Stimulated activated CD8-positive, alpha-beta memory T cell treated with anti-CD3 and anti-CD28 coated beads, Interleukin-7, amount 100 ng/mL, for 1 hour (primary cell): ENCODE results near the gene SLC6A20.

Experiments
- DNase-seq, 2 donors: peaks; one replicate each; pipeline ENCODE4 v3.0.0-alpha.2; 2020; ENCODE audit warnings: low read depth in 2 of 2

SLC6A20 gene

DNA sequence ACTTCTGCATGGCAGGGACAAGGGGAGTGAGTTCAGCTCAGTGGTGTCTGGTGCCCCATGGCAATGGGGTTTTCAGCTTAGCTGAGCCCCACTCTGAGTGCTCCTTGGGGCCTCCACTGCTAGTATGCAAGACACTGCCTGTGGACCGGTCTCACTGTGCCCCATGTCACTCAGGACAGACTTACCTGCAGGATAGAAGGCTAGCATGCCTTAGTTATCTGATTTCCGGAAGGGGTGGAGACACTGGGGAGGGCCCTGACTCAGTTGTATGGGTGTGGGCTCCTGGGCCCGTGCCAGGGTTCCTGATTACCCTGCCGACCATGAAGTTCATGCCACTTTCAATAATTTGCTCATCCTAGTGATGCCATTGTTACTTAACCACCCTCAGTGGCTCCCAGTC is 4.3 kb upstream of the SLC6A20 start:
- DNase-seq, result no peak

DNA sequence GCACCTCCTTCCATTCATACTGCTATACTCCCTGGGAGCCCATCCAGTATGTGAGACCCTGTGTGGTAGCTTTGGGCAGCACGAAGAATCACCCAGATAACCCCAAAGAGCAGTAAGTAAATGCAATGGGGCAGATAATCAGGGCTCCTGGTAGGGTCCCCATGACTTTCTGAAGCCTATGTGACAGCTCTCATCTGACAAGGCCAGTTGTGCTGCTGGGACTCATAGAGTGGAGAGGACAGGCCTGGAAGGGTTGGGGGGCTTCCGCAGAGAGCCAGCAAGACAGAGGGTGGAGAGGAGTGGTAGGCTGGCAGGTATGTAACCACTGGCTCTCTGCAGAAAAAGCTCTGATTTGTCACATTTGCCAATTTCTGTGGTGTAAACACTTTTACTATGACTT is 3.2 kb upstream of the SLC6A20 start:
- DNase-seq, result no peak

DNA sequence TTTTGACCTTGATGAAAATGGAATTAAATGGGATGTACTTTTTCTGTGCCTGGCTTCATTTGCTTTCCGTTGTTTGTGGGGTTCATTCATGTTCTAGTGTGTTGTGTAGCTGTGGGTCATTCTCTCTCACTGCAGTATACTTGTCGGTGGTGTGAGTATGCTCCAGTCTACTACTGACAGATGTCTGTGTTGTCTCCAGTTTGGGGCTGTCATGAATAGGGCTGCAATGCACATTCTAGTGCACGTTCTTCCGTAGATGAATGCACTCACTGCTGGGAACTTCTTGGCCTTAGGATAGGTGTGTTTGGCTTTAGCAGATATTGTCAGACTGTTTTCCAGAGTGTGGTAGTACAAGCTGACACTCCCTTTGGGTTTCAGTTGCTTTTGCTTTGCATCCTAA is 1.7 kb upstream of the SLC6A20 start:
- no peak for DNase-seq

DNA sequence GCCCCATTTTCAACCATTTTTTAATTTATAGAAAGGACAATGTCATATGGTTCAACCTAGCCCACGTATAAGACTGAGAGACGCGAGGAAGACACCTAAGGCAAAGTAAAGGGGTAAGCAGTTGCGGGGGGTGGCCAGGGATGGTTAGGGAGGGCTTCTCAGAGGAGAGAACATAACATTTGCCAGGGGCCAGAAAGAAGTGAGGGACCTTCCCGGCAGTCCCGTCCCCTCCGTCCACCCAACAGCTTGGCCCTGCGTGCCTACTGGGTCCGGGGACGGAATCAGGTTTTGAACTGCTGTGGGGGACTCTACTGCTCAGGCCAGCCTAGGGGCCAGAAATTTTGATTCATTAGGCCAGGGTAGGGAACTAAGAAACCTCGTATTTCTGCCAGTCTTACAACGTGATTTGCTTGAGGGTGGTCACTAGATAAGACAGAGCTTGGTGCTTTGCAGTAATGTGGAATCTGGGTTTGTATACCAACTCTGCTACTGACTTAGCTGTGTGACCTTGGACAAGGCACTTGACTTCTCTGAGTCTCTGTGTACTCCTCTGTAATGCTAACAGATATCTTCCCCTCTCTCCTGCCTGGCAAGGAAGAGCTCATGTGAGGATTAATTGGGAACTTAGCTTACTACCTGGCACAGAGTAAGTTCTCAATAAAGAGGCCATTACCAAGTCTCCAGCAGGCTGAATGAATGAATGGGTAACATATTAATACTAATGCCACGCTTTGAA is 734 bp upstream of the SLC6A20 start:
- DNase-seq, result no peak

DNA sequence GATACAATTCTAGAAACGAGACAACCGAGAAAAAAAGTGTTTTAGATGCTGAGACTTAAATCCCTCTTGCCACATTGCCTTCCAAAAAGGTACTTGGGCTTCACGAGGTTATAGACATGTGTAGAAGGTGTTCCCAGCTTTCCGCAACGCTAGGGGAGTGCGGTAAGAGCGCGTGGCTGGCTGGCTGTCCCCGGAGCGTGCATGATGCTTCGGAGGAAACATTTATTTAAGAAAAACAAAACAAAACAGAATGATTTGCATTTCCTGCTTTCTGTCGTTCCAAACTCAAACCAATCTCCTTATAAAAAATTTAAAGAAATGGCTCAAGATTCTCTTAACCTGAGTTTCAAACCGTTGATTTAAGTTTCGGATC is 841 bp downstream of the SLC6A20 start:
- DNase-seq, result no peak

DNA sequence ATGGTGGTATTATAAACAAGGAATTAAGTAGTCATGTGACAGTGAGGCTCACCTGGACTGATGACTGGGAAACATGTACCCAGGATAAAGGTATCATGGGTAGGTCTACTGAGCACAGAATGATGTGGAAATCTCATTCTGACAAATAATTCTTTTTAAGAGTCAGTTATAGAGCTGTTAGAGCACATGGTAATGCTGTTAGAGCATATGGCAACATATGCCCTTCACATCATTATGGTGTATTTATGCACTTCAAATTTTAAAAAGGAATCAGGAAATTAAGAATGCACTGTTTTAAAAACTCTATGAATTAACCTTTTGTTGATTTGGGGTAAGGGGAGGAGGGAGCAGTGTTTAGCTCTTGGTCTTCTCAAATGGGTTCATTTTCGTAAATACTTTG is 1.7 kb downstream of the SLC6A20 start:
- no peak for DNase-seq

DNA sequence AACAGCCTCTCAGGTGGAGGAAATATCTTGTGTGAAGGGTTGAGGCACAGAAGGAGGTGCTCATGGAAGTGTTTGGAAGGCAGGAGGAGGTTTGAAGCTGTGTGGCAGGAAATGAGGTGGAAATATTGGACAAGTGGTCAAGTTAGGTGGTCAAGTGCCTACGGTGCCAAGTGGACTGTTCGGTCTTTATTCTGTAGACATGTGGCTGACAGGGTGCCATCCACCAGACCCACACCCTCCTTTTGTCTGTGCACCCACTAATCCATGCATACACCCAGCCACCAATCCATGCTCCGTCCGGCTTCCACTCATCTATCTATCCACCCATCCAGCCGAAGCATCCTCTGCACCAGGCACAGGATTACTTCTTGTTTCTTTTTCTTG is 2.2 kb downstream of the SLC6A20 start:
- no peak for DNase-seq

DNA sequence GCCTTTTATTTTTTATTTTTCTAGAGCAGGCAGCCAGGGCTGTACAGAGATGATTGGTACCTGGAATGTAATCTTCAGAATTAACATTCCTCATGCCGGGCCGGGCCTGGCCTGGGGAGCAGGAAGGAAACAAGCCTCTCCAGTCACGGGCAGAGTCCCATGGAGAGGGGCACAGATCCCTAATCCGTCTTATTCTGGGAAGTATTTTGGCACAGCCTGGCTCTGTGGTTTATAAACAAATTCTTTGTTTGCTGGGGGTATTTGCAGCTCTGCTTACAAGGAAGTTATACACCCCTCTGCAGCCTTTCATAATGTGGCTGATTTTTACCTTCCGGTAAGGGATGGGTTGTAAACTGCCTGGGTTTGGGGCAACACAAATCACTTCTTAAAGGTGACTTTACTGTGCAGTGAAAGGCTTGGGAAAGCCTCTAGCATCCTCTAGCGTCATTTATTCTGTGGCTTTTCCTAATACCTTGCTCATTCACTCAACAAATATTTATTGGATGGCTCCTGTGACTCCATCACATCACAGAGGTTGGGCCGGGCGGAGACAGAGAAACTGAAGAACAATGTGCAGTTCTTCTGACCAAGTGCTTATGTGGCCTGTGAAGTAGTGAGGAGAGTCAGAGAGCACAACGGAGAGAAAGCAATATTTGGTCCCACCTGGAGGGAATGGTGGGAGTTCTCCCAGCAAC is 2.7 kb downstream of the SLC6A20 start:
- no peak for DNase-seq

DNA sequence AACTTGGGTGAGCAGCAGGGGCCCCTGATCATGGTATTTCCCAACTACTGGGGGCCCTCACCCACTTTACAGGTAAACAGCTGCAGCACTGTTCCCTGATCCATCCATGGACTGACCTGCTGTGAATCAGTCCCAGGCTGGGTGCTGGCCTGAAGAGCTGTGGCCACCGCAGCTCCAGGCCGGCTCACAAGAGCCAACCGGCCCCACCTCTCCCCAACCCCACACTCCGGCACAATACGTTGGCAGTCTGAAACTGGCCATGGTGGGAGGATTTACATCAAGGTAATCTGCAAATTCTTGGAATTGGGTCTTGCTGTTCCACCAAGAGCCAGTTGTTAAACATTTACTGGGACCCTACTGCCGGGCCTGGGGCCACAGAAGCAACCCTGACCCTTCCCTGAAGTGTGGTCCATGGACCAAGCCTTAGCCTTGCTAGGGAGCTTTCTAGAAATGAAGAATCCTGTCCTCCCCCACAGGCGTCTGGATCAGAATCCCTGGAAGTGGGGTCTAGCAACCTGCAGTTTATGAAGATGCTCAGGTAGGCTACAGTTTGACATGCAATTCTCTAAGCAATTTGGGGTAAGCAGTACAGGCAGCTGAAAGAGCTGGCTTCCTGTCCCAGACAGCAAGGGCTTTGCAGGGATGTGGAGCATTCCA is 3.7 kb downstream of the SLC6A20 start:
- DNase-seq, result no peak

DNA sequence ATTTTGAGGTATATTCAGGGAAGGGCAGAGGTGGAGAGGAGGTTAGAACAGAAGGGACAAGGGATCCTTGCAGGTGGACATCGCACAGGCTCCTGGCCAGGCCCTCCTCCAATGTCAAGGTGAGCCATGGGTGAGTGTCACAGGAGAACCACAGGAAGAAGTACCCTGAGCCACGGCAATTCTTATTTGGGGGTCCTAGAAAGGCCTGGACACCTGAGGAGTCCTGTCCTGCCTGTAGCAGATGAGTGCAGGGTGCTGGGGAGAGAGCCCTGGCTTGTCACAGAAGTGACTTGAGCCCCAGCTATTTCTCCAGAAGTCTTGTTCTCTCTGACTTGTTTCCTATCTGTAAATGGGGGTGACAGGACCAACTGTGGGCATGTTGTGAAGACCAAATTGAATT is 4.3 kb downstream of the SLC6A20 start:
- no peak for DNase-seq

DNA sequence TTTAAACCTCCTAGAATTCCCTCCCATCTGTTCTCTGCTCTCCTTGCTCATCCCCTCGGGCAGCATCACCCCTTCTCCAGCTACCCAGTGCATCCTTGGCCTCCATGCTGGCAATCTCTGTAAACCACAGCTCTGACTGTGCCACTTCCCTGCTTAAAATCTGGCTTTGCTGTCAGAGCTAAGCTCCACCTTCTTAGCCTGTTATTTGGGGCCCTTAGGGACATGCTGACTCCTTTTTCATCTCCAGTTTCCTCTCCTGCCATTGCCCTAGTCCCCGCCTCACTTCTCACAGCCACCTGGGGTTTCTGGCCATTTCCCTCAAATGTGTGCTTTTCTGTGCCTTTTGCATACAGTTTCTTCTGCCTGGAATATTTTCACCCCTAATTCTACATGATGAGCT is 5.7 kb downstream of the SLC6A20 start:
- DNase-seq, result no peak

DNA sequence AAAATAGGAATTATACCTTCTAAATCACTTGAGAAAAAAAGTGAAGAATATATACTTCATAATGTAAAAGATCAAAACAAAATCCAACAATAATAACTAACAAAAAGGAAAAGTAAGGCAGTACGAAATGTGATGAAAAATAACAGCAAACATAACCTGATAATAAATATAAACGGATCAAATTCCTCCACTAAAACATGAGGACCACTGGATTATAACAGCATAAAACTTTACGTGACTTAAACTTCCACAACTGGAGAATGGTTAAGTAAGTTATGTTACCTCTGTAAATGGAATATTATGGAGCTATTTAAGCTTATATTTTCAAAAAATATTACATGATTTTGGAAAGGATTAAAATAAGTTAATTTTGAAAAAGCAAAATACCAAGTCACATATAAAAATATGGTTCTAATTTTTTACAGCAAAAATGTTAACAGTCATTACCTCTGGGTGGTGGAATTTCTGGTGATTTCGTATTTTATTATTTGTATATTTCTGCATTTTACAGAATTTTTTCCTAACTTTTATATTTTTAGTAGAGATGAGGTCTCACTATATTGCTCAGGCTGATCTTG is 7.0 kb downstream of the SLC6A20 start:
- DNase-seq, result no peak

DNA sequence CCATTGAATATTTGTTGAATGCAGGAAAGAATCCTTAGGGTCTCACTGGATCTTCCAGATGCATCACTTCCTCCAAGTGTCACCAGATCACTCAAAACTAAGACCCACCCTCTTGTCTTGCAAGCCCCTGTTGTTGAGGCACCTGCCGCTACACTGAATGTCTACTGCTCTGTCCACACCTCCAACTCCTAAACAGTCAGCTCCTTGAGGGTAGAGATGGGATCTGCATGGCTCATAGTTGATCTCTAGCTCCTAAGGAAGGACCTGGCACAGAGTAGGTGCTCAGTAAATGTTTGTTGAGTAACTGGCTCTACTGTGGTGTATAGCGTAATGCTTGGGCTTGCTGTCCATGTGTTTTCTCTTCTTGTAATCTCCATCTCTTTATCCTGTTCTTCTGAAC is 8.8 kb downstream of the SLC6A20 start:
- DNase-seq, result no peak

DNA sequence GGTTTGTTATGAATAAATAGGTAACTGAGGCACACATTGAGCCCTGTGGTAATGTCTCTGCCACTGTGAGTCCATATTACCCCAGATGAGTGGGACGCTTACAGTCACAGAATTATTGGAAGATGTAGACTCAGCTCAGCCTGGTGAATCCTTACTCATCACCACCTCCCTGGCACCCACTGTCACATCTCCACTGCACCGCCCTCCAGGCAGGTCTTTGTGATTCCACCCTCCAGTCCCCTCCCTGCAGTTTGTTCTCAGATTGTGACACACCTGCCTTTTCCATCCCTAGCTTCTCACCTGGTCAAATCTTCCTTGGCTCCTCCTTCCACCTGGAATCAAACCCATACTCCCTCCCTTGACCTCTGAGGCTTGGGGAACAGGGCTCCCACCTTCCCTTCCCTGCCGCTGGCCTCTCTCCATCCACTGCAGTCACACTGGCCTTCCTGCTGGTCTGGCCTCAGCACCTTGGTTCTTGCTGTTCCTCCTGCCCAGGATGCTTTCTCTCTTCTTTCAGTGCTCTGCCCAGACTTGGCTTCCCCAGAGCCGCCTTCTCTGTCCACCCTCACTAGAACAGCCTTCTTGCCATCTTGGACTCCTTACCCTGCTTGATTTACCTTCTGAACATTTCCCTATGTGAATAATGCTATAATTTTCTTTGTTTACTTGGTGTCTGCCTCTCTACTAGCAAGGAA is 9.4 kb downstream of the SLC6A20 start:
- DNase-seq, result no peak

DNA sequence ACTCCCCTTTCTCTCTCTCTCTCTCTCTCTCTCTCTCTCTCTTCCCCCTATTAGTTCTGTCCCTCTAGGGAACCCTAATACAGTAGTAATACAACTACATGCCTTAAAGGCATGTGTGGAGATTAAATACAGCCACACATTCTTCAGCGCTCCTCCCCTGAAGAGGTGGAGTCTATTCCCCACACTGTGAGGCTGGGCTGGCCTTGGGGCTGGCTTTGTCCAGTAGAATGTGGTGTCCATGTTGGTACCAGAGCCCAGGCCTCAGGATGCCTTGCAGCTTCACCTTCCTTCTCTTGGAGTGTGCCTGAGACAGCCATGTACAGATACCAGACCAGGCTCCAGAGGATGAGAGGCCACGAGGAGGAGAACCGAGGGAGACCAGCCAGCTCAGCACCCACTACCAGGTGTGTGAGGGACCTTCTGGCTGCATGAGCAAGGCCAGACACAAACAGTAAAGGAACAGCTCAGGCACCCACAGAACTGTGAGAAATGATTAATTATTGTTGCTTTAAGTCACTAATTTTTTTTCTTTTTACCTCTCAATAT is 10.7 kb downstream of the SLC6A20 start:
- no peak for DNase-seq

DNA sequence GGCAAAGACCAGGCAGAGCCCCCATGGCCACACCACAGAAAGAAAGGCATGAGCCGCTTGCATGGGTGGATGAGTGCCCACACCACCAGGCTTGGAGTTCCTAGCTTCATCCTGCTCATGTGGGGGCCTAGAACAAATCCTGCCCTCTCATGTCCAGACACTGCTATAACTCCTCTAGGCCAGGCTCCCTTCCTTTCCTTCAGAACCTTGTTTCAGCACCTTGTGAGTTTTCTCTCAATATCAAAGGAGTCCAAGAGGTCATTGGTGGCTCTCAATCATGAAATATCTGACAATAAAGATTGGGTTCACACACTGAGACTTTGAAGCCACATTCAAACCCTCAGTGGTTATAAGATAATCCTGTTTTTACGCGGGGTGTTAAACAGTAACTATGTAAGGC is 12.7 kb downstream of the SLC6A20 start:
- DNase-seq, result no peak

DNA sequence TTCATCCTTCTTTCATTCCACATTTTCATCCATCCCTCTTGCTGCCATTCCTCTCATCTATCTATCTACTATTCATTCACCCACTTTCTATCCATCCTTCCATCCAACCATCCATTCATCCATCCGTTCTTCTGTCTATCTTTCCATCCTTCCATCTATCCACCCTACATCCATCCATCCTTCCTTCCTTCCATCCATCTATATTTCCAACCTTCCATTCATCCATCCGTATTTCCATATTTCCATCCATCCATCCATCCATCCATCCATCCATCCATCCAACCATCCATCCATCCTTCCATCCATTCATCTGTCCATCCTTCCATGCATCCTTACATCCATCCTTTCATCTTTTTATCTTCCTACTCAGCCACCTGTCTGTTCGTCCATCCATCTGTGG is 14.0 kb downstream of the SLC6A20 start:
- no peak for DNase-seq

DNA sequence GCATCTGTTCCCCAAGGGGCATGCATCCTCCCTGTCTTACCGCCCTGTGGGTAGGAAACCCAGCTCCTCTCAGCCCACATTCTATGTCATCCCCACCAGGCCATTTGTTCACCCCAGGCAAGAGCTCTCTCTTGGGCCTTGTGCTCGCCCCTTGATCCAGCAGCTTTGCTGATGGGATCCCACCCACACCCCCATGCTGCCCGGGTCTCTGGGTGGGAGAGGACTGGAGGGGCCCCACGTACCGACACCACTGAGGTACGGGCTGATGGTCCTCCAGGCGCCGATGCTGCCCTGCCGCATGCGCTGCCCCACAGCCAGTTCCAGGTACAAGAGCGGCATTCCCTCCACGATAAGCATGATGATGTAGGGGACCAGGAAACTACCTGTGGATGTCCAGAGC is 14.5 kb downstream of the SLC6A20 start:
- DNase-seq, result no peak

DNA sequence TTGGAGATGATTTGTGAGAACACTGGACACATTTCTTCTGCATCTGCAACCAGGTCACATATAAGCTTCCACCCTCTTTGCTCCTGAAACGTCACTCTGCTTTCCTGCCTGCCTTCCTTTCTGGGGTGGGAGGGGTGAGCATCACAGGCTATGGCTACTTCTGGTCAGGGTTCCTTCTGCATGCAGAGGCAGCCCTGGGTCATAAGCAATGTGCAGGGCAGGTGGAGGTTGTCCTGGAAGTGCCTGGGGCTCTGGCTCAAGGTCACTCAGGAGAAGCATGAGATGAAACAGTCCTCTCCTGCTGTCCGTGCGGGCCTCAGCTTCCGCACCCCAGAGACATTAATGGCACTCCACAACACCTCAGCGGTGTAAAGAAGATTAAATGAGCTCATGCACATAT is 15.1 kb downstream of the SLC6A20 start:
- DNase-seq, result no peak

DNA sequence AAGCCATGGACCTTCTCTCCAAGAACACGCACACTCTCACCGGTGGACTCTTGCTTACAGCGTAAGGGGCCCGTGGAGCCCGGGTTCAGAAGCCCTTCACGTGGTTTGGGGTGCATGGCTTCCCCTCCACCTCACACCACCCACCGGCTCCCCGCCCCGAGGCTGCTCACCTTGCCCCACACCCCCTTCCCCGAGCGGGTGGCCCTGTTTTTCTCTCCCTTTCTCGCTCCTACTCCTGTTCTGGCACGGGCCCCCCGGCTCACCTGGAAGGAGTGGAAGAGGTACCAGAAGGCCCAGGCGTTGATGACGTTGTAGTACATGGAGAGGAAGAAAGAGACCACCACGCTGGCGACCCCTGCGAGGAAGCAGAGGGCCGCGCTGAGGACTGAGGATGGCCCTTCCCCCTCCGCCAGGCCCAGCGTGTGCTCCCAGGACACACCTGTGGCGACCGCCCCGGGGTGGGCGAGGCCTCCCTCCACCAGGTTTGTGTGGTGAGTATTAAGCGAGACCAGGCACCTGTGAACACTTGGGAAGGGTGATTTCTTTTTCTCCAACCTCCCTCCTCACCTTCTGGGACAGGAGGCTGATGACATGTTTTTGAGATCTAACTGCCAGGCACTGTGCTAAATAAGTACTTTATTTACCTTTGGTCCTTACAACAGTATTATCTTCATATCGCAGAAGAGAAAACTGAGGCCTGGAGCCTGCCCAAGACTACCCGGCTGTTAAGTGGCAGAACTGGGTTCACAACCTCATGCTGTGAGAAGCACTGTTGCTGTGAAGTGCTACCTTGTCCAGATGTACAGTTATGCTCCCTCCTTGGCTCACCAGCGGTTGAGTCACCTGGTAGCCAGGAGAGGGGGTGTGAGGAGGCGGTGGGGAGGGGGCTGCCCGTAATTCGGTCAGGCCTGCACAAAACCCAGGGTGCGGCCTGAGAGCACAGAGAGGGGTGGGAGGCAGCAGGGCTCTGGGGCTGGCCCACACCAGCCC is 16.3 kb downstream of the SLC6A20 start:
- no peak for DNase-seq

DNA sequence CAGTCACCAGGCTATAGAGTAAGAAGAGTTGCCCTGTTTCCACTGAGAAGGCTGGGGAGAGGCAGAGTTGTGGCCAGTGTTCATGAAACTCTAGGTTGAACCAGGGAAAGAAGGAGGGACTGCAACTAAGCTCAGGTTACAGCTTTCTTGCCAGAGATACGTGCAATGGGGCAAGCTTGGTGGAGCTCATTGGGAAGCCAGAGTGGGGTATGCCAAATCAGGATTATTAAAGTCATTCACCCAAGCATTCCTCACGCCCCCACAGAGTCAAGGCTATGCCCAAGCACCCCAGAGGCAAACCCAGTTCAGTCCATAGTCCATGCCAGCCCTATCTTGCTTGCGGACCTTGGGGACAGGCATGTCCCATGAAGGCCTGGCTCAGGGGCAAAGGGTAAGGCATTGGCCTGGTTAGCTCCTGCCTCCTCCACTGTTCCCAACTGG is 17.6 kb downstream of the SLC6A20 start:
- no peak for DNase-seq
